Adrenal gland (tissue), 12 donors: ENCODE measurements around the gene MBD4. TPM values are rescaled to one million over a fixed set of nuclear protein-coding genes. Genes with fewer than 3 reads are reported as not detected.

ENCODE experiments used
- DNase-seq, 7 donors: peaks; one replicate each; pipeline ENCODE4 v3.0.0-alpha.2; 2019 to 2020
- H3K27ac ChIP-seq, 5 donors: fragments of 200-600 bp; sonication (generic) in 4 of 5; 1 replicate in 3 of 5; 2 replicates in 2 of 5; pipeline versions ENCODE4 v1.5.1 to v1.8.0; 2016 to 2020; ENCODE audit warnings: mild to moderate bottlenecking in 1 of 5
- H3K27me3 ChIP-seq: fragments of 200-600 bp; 2 replicates; pipeline ENCODE4 v1.8.0; 2021
- H3K36me3 ChIP-seq, 2 donors: fragments of 200-600 bp; replicated peaks in 1 of 2; 1 replicate in 1 of 2; 2 replicates in 1 of 2; pipeline versions ENCODE4 v1.5.1 to v1.8.0; 2018 to 2022
- H3K4me1 ChIP-seq, 2 donors: fragments of 200-600 bp; replicated peaks in 1 of 2; 1 replicate in 1 of 2; 2 replicates in 1 of 2; pipeline versions ENCODE4 v1.5.1 to v1.8.0; 2018 to 2021
- H3K4me3 ChIP-seq, 4 donors: fragments of 200-600 bp; sonication (generic) in 3 of 4; one replicate each; pipeline ENCODE4 v1.5.1; 2016 to 2018
- H3K9me3 ChIP-seq, 3 donors: fragments of 200-600 bp; sonication (generic) in 1 of 3; replicated peaks in 1 of 3; 1 replicate in 2 of 3; 2 replicates in 1 of 3; pipeline versions ENCODE4 v1.5.1 to v1.8.0; 2016 to 2021
- POLR2A ChIP-seq, 2 donors: fragments of 450-650 bp; IDR thresholded peaks; one replicate each; pipeline ENCODE4 v1.6.1; 2017; ENCODE audit warnings: antibody characterized with exemption in 2 of 2, mild to moderate bottlenecking in 2 of 2, moderate library complexity in 1 of 2
- WGBS, 4 donors: extraction: QIAGEN DNeasy Blood & Tissue Kit in 2 of 4; methylation state at CpG; one replicate each; pipeline versions ENCODE4 v1.1.5 to v1.1.7; 2013 to 2017; 5-methylcytosine and 5-hydroxymethylcytosine counted together
- intact Hi-C, 2 donors: fragments of 100-400 bp; cut with DNase I; formaldehyde crosslinking; loops; one replicate each; pipeline versions ENCODE4 v1.14.1 to v1.15.0; 2022 to 2023
- polyA plus RNA-seq, 3 donors: library from polyadenylated mRNA; stranded (reverse); fragments of 200-250 nt in 2 of 3; fragments of 350-450 nt in 1 of 3; fragmentation: Illumina TruSeq in 1 of 3; extraction: RNeasy Lipid Tissue Mini Kit (QIAGEN cat#74804) in 1 of 3; gene quantifications; one replicate each; pipeline ENCODE4 v1.2.3, GENCODE V29; 2013 to 2014
- total RNA-seq, 9 donors: library from RNA; depleted of rRNA in 4 of 9; stranded (reverse); fragments of >200 nt in 4 of 9; fragments of 120-200 nt in 1 of 9; fragmentation: NEBNext Ultra II Directional in 1 of 9; extraction: Animal tissue kit (Norgen Biotek cat#: 25700) in 1 of 9; gene quantifications; one replicate each; pipeline versions ENCODE4 v1.1.0 to v1.2.4, GENCODE V29; 2013 to 2023
- TF ChIP-seq, protein P1 (sequence below), 6 experiments: fragments of 450-650 bp in 4 of 6; fragments of 200-600 bp in 2 of 6; sonication (generic) in 1 of 6; IDR thresholded peaks; 1 replicate in 5 of 6; 2 replicates in 1 of 6; pipeline versions ENCODE4 v1.5.1 to v1.8.0; 2016 to 2021; ENCODE audit warnings: antibody characterized with exemption in 6 of 6, mild to moderate bottlenecking in 2 of 6, moderate library complexity in 1 of 6
- donor health status: healthy with polysubstance abuse.
- donor health status: Bipolar disorder and iron deficiency.
- donor health status: DM: yes; HTN: yes; CAD: no.
- donor health status: DM: no; HTN: no; CAD: no.
- donor health status: DM: no; HTN: no; CAD: no.
- donor health status: DM: yes; HTN: yes; CAD: no.

The MBD4 gene
- total and polyA plus RNA-seq, 12 donors: 9.9 to 32.3 (median 25.4) TPM

DNA sequence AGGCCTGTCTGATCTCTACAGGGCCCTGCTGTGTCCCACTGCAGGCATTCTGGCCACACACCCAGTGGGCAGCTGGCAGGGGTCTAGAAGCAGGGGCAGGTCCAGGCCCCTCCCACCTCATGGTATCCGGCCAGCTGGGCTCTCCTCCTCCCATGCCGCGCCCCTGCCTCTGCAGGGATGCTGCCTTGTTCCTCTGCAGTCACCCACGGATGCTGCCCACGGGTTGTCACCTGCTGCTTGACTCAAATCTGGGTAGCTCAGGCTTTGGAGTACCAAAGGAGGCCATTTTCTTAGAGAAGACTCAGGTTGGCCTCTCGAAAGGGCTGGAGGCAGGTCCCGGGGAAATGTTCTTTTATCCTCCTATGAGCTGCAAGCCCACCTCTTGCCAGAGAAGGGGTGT lies 36.3 kb downstream of the MBD4 start:
- no peaks in the 10 kb centered on the region for H3K9me3 ChIP-seq
- H3K4me1 ChIP-seq: peaks cover 5 to 6% of the 10 kb centered on the region in 2 donors
- no peak for DNase-seq
- intact Hi-C loops: no loop called here
- H3K27me3 ChIP-seq: no peaks in the 10 kb centered on the region
- TF ChIP-seq POLR2A (IDR thresholded peaks at IDR 0.05): no peak
- TF ChIP-seq, protein P1, sequence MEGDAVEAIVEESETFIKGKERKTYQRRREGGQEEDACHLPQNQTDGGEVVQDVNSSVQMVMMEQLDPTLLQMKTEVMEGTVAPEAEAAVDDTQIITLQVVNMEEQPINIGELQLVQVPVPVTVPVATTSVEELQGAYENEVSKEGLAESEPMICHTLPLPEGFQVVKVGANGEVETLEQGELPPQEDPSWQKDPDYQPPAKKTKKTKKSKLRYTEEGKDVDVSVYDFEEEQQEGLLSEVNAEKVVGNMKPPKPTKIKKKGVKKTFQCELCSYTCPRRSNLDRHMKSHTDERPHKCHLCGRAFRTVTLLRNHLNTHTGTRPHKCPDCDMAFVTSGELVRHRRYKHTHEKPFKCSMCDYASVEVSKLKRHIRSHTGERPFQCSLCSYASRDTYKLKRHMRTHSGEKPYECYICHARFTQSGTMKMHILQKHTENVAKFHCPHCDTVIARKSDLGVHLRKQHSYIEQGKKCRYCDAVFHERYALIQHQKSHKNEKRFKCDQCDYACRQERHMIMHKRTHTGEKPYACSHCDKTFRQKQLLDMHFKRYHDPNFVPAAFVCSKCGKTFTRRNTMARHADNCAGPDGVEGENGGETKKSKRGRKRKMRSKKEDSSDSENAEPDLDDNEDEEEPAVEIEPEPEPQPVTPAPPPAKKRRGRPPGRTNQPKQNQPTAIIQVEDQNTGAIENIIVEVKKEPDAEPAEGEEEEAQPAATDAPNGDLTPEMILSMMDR (IDR thresholded peaks at IDR 0.05): no peak
- no peaks in the 10 kb centered on the region for H3K36me3 ChIP-seq
- WGBS, 4 donors: 82 to 100% (median 92%) methylated on average over 2 to 7 of the region's 7 CpGs
- no peak overlapping the region for H3K4me3 ChIP-seq
- no peak overlapping the region for H3K27ac ChIP-seq

DNA sequence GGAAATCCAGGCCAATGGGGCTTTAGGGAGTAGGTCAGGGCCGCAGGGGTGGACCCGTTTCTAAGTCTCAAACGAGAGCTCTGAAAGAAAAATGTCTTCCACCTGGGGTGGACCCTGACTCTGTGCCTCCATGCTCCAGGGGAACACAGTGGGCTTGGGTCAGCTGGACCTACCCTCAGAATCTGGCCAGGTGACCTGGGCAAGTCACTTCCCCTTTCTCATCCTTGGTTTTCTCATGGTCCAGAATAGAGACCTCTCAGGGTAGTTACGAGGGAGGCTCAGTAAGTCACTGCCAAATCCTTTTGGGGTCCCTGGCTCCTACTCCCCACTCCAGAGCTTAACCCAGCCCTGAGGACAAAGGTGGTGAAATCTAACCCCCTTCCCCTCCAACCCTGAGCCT lies 37.1 kb downstream of the MBD4 start:
- intact Hi-C loops: no loop called here
- no peak overlapping the region for H3K4me3 ChIP-seq
- no peaks in the 10 kb centered on the region for H3K27me3 ChIP-seq
- no peak for TF ChIP-seq POLR2A (IDR thresholded peaks at IDR 0.05)
- TF ChIP-seq, protein P1 (IDR thresholded peaks at IDR 0.05): no peak
- no peaks in the 10 kb centered on the region for H3K36me3 ChIP-seq
- no peak overlapping the region for H3K27ac ChIP-seq
- DNase-seq: no peak
- no peaks in the 10 kb centered on the region for H3K9me3 ChIP-seq
- peaks cover 10 to 13% of the 10 kb centered on the region in 2 donors for H3K4me1 ChIP-seq
- 83 to 91% (median 88%) methylated on average over 4 of the region's 4 CpGs for WGBS, 4 donors

DNA sequence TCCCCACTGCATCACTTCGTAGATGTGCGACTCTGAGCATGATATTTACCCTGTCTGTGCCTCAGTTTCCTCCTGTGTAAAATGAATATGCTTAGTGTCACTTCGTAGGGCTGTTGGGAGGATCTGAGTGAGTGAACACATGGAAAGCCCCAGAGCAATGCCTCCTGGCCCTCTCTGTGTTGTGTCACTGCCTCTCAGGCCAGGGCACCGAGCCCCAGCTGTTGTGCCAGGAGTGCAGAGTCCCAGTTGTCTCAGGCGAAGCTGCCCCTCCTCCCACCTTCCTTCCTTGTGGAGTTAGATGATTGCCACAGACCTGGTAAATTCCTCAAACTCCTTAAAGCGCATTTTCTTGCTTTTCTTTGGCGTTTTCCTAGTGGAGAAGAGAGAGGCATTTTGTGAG lies 37.5 kb downstream of the MBD4 start:
- Histone ChIP-seq H3K9me3 (no peaks in the 10 kb centered on the region), H3K27me3 (no peaks in the 10 kb centered on the region), H3K4me3 (no peak overlapping the region), H3K4me1 (peaks cover 10 to 15% of the 10 kb centered on the region in 2 donors), H3K27ac (no peak overlapping the region), H3K36me3 (no peaks in the 10 kb centered on the region)
- intact Hi-C loops: no loop called here
- WGBS, 4 donors: 79 to 84% (median 81%) methylated on average over 7 of the region's 7 CpGs
- no peak for TF ChIP-seq POLR2A (IDR thresholded peaks at IDR 0.05)
- TF ChIP-seq, protein P1 (IDR thresholded peaks at IDR 0.05): no peak
- no peak for DNase-seq

DNA sequence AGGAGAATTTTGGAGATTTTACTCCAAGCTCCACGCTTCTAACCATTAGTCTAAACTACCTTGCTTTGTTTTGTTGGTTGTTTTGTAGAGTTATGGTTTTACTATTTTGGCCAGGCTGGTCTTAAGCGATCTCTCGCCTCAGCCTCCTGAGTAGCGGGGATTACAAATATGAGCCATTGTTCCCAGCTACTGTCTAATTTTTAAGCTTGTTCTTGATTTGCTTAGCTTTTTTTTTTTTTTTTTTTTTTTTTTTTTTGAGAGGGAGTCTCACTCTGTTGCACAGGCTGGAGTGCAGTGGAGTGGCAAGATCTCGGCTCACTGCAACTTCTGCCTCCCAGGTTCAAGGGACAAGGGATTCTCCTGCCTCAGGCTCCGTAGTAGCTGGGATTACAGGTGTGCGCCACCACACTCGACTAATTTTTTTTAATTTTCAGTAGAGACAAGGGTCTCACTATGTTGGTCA lies 39.8 kb downstream of the MBD4 start:
- peak overlapping the region; percentile 23 to 95 (median 89) for H3K27ac ChIP-seq
- no peaks in the 10 kb centered on the region for H3K27me3 ChIP-seq
- no peaks in the 10 kb centered on the region for H3K9me3 ChIP-seq
- peaks cover 10 to 28% of the 10 kb centered on the region in 2 donors for H3K4me1 ChIP-seq
- DNase-seq: no peak
- H3K4me3 ChIP-seq: peak overlapping the region in 2 of 4 donors; percentile 76 to 84
- WGBS, 4 donors: 48 to 59% (median 52%) methylated on average over 8 of the region's 8 CpGs
- TF ChIP-seq, protein P1 (IDR thresholded peaks at IDR 0.05): peak in 3 of 6 experiments; percentile 1 to 28 (median 4)
- TF ChIP-seq POLR2A (IDR thresholded peaks at IDR 0.05): no peak
- H3K36me3 ChIP-seq: peaks cover 0 to 7% of the 10 kb centered on the region in 2 donors
- intact Hi-C loops: no loop called here
